Neural cell (in vitro differentiated cells): ENCODE data around the gene ZBTB8A.

Experiments used
- EP300 ChIP-seq: fragments of 450-650 bp; conservative IDR thresholded peaks from 2 replicates; pipeline ENCODE4 v1.6.1; 2014; ENCODE audit warnings: antibody characterized with exemption, mild to moderate bottlenecking, moderate library complexity; ENCODE audit not compliant: poor library complexity, severe bottlenecking
- MXI1 ChIP-seq: fragments of 450-650 bp; conservative IDR thresholded peaks from 2 replicates; pipeline ENCODE4 v1.6.1; 2014; ENCODE audit warnings: antibody characterized with exemption, mild to moderate bottlenecking; ENCODE audit not compliant: poor library complexity, severe bottlenecking
- TF ChIP-seq, protein P1 (sequence below): fragments of 450-650 bp; IDR thresholded peaks from 2 replicates; pipeline ENCODE4 v1.5.1; 2014; ENCODE audit warnings: antibody characterized with exemption, mild to moderate bottlenecking, moderate library complexity; ENCODE audit not compliant: poor library complexity, severe bottlenecking

DNA sequence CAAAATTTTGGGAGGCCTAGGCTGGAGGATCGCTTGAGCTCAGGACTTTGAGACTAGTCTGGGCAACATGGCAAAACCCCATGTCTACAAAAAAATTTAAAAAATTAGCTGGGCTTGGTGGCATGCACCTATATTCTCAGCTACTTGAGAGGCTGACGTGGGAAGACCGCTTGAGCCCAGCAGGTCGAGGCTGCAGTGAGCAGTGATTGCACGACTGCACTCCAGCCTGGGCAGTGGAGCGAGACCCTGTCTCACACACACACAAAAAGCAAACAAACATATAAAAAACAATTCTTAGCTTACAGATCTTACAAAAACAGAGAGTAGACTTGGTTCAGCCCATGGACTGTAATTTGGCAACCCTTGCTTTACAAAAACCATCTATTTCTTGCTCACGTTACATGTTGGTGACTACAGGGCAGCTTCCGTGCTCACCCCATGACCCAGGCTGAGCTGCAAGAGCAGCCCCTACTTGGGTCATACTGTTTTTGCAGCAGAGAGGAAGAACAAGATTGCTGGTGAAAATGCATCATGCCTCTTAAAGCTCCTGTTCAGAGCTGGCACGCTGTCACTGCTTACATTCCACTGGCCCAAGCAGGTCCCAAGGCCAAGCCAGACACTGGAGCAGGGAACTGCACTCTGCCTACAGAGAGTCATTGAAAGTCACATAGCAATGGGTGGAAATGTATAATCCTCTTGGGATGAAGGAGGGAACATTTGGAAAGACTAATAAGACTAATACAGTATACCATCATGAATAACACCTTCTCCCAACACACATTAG is 13.4 kb upstream of the ZBTB8A start:
- TF ChIP-seq, protein P1, sequence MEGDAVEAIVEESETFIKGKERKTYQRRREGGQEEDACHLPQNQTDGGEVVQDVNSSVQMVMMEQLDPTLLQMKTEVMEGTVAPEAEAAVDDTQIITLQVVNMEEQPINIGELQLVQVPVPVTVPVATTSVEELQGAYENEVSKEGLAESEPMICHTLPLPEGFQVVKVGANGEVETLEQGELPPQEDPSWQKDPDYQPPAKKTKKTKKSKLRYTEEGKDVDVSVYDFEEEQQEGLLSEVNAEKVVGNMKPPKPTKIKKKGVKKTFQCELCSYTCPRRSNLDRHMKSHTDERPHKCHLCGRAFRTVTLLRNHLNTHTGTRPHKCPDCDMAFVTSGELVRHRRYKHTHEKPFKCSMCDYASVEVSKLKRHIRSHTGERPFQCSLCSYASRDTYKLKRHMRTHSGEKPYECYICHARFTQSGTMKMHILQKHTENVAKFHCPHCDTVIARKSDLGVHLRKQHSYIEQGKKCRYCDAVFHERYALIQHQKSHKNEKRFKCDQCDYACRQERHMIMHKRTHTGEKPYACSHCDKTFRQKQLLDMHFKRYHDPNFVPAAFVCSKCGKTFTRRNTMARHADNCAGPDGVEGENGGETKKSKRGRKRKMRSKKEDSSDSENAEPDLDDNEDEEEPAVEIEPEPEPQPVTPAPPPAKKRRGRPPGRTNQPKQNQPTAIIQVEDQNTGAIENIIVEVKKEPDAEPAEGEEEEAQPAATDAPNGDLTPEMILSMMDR = no peak
- TF ChIP-seq EP300 (no peak), MXI1 (no peak)
